HG03108 (cell line): ENCODE results near the gene NT5C1B.

Experiments
- ATAC-seq: cut with Tn5 transposase; IDR thresholded peaks from one replicate; pipeline ENCODE4 v1.9.1; 2021; ENCODE audit warnings: moderate library complexity; ENCODE audit not compliant: unreplicated experiment

The NT5C1B gene

GRCh38 chr2:18552351-18553077 lies 36.9 kb downstream of the NT5C1B start:
- ATAC-seq = no peak

DNA sequence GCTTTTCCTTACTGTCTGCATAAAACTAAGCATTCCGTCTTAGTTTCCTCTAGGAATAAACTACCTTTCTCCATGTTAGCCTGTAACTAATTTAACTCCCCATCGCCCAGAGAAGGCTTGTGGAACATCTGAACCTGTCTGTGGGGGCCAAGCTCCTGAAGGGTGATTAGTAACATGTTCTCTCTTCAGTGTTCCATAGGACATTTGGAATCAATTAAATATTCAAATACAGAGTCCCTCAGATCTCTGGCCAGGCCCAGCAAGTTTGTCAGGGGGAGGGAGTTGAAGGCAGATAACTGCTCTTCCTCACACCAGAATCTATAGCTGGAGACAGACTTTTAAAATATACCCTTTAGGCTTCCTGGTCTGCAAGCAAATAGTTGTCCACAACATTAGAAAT lies 37.7 kb downstream of the NT5C1B start:
- no peak for ATAC-seq

DNA sequence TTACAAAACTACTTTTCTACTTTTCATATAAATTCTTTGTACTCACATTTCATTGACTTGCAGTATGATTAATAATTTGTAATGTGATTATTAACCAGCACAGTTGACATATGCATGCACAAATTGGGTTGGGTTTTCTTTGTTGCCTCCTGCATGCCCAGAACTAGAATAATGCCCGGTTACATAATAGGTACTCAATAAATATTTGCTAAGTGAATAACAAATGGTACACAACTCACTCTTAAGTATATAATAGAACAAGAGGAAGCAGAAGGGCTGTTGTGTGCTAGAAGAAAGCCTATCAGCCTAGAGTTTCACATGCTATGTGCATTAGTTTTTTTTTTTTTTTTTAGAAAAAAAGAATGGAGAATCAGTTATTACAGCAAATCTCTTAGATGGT lies 38.2 kb downstream of the NT5C1B start:
- no peak for ATAC-seq

- ATAC-seq = no peak
These were observed 38.9 kb downstream of the NT5C1B start for GRCh38 chr2:18550433-18550832.

GRCh38 chr2:18549083-18549482 lies 40.3 kb downstream of the NT5C1B start:
- ATAC-seq = no peak

GRCh38 chr2:18548621-18549020 lies 40.7 kb downstream of the NT5C1B start:
- no peak for ATAC-seq

- no peak for ATAC-seq
These were observed 42.8 kb downstream of the NT5C1B start for GRCh38 chr2:18546567-18546966.

- ATAC-seq = no peak
These were observed 44.0 kb downstream of the NT5C1B start for GRCh38 chr2:18545384-18545783.

- ATAC-seq = no peak
These were observed 45.2 kb downstream of the NT5C1B start for GRCh38 chr2:18544171-18544570.

DNA sequence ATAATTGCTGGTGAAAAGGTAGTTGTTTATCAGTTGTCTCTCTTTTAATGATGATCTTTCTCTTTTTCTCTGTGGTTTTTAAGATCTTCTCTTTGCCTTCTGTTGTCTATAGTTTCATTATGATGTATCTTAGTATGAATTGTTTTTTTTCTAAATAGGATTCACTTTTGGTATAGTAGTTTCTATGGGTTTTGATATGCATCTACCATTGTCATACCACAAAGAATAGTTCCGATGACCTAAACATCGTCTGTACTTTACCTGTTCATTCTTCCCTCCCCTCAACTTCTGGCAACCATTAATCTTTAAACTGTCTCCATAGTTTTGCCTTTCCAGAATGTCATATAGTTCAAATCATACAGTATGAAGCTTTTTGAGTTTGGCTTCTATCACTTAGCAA lies 48.5 kb downstream of the NT5C1B start:
- no peak for ATAC-seq

GRCh38 chr2:18536697-18537096 lies 52.7 kb downstream of the NT5C1B start:
- no peak for ATAC-seq

GRCh38 chr2:18536100-18536499 lies 53.3 kb downstream of the NT5C1B start:
- ATAC-seq = no peak

DNA sequence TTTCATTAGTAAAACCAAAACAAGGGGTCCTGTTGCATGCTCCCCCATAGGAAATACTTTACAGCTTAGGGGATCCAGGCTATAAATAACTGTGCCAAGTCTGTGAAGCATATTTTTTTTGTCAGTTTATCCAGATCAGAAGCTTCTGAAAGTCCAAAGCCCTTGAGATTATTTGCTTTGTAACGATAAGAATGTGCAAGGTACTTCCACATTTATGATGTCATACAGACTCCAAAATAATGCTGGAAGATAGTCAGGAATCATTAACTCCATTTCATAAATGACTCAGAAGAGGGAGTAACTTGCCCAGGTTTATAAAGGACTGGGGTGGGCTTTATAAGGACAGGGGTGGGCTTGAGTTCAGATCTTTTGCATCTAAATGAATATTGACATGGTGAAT lies 58.2 kb downstream of the NT5C1B start:
- no peak for ATAC-seq

GRCh38 chr2:18527822-18528221 lies 61.5 kb downstream of the NT5C1B start:
- no peak for ATAC-seq

DNA sequence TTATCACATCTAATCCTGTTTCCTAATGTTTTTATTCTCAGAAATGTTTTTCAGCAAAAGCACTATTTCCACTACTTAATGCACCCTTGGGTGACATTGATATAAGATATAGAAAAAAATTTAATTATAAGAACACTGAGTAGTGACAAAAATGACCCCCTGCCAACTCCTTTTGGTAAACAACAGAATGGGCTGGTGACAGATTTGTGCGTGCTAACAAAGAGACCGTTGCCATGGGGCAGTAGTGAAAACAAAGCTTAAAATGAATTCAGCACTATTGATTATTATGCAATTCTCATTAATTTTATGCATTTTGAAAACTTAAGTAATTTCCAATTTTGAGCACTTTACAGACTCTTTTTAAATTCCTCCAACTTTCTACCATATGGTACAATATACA lies 62.0 kb downstream of the NT5C1B start:
- no peak for ATAC-seq

DNA sequence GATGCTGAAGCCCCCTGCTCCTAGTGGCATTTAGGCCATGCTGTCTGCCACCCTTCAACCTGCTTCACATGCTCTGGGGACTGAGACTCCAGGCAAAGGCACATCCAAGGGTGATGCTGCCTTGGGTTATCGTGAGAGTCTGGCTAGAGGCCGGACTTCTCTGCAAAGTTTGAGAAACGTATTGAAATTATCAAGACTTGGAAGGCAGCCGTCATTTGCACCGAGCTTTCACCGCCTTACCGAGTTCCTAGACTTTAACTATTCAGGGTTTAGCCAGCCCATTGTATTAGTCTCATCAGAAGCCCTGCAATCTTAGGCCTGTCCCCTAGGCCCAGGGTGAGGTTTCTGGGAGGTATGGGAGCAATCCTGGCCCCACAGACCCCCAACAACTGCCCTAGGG lies 62.9 kb downstream of the NT5C1B start:
- no peak for ATAC-seq

GRCh38 chr2:18525852-18526251 lies 63.5 kb downstream of the NT5C1B start:
- no peak for ATAC-seq

GRCh38 chr2:18525236-18525635 lies 64.1 kb downstream of the NT5C1B start:
- ATAC-seq = no peak

DNA sequence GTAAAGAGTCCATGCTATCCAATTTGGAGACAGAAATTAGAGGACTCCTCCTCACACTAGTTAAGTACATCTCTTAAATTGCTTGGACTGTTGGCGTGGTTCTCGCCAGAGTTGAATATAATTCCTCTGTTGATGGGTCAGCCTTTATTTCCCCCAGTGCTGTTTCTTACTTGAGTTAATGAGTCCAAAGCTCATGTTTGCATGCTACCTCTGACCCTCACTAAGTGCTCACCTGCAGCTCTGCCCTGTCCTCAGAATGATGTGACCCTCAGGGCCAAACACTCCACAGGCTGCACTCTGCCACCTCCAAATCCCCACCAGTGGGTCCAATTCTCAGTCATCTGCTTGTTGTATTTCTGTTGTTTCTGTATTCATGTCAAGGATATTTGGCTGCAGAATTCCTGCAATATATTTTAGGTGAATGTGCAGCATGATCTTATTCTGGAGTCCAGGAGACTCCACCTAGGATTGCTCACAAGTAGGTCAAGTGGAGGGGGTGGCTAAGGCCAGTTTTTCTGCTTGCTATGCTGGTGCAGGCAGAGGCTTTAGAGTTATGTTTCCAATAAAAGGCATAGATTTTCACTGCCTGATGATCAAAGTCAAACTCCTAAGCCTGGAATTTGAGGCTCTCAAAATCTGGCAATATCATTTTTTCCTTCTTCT lies 66.8 kb downstream of the NT5C1B start:
- ATAC-seq = no peak

GRCh38 chr2:18520451-18521425 lies 68.6 kb downstream of the NT5C1B start:
- no peak for ATAC-seq

DNA sequence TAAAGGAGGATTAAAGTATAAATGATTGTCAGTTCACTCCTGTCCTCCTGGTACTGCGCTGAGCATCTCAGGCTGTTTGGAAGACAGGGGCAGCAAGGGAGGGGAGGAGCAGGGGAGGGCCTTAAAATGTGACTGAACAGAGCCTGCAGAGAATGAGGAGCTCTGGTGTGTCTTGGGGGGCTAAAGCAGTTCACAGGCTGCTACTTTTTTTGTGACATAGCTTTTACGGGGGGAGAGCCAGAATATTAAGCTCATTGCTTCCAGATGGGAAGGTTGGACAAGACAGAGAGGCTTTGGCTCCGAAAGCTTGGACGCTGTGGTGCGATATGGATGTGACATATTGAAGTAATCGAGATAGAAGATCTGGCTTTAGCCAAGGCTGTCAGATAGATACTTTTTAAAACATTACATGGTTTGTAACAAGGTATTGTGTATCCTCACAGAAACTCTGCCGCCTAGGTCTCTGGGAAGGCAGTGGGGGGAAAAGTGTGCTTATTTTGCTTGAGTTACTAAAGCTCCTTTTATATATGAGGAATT lies 69.4 kb downstream of the NT5C1B start:
- ATAC-seq = no peak
